ENCODE data around the gene TSEN15.

Gene TSEN15

GRCh38 chr1:184101571-184101970 lies 50.0 kb downstream of the TSEN15 start:
- DNase-seq (ENCODE audit: low read depth in 2 of 2): no peak

GRCh38 chr1:184110272-184111204 lies 59.0 kb downstream of the TSEN15 start:
- peak in 1 of 2 donors; percentile 10 for DNase-seq (ENCODE audit: low read depth in 2 of 2)

- no peak for DNase-seq (ENCODE audit: low read depth in 2 of 2)
These were observed 60.8 kb downstream of the TSEN15 start for GRCh38 chr1:184112176-184112948.

GRCh38 chr1:184113251-184113650 lies 61.7 kb downstream of the TSEN15 start:
- no peak for DNase-seq (ENCODE audit: low read depth in 2 of 2)

GRCh38 chr1:184114818-184115398 lies 63.4 kb downstream of the TSEN15 start:
- no peak for DNase-seq (ENCODE audit: low read depth in 2 of 2)

GRCh38 chr1:184116287-184116686 lies 64.8 kb downstream of the TSEN15 start:
- DNase-seq (ENCODE audit: low read depth in 2 of 2): no peak

GRCh38 chr1:184118046-184118445 lies 66.5 kb downstream of the TSEN15 start:
- no peak for DNase-seq (ENCODE audit: low read depth in 2 of 2)

Measured in activated CD8-positive, alpha-beta memory T cell treated with anti-CD3 and anti-CD28 coated beads for 4 hours (primary cell).